Measurements from ENCODE around the gene PPP2R2D.

- no peak for TF ChIP-seq CTCF (IDR thresholded peaks at IDR 0.05 in 4 of 5, conservative IDR thresholded peaks at IDR 0.05 in 1 of 5)
- TF ChIP-seq POLR2A (IDR thresholded peaks at IDR 0.05): no peak
These were observed 49.5 kb upstream of the PPP2R2D start for GRCh38 chr10:131851346-131851745.

Data from gastrocnemius medialis (tissue), 4 donors.